ENCODE data around the gene ECHS1. TPM values are rescaled to one million over a fixed set of nuclear protein-coding genes. Genes with fewer than 3 reads are reported as not detected.
"Not testable (repeated sequence)": the region's sequence is repeated elsewhere in the genome, so short reads cannot be mapped to it uniquely, and the experiment has no call there.

ECHS1 gene
- total RNA-seq, 1 experiment from 2014 or later, result 53.5 TPM

DNA sequence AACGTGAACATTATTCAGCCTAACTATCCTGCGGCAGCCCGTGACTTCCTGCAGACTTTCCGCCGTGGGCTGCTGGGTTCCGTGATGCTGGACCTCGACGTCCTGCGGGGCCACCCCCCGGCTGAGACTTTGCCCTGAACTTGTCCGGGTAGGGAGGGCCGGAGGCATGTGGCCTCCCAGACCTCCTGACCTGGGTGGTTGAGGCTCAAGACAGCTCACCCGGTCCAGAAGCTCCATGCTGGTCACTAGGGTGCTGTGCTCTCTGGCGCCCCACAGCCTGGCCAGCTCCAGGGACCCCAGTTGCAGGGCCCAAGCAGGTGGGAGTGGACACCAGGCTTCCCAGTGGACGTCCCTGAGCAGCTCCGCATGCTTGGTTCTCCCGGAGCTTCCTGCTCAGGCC lies 46.9 kb upstream of the ECHS1 start:
- Mint-ChIP-seq H3K4me3 (ENCODE audit: low read depth, unreplicated experiment) (no peak overlapping the region), H3K27me3 (ENCODE audit: unreplicated experiment) (no peaks in the 10 kb centered on the region), H3K4me1 (ENCODE audit: low read depth, unreplicated experiment) (no peaks in the 10 kb centered on the region), H3K36me3 (ENCODE audit: insufficient read depth, unreplicated experiment) (peaks cover 14% of the 10 kb centered on the region), H3K9me3 (ENCODE audit: low read depth, unreplicated experiment) (no peaks in the 10 kb centered on the region), H3K27ac (ENCODE audit: unreplicated experiment) (no peak overlapping the region)
- intact Hi-C loops (cut with micrococcal nuclease; ENCODE audit: unreplicated experiment), result no loop called here
- DNase-seq, result no peak
- no TSS peak for BruUV-seq (replicated peaks)
- TF ChIP-seq, protein P1, sequence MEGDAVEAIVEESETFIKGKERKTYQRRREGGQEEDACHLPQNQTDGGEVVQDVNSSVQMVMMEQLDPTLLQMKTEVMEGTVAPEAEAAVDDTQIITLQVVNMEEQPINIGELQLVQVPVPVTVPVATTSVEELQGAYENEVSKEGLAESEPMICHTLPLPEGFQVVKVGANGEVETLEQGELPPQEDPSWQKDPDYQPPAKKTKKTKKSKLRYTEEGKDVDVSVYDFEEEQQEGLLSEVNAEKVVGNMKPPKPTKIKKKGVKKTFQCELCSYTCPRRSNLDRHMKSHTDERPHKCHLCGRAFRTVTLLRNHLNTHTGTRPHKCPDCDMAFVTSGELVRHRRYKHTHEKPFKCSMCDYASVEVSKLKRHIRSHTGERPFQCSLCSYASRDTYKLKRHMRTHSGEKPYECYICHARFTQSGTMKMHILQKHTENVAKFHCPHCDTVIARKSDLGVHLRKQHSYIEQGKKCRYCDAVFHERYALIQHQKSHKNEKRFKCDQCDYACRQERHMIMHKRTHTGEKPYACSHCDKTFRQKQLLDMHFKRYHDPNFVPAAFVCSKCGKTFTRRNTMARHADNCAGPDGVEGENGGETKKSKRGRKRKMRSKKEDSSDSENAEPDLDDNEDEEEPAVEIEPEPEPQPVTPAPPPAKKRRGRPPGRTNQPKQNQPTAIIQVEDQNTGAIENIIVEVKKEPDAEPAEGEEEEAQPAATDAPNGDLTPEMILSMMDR (IDR thresholded peaks at IDR 0.05; ENCODE audit: unreplicated experiment), result no peak
- CTCF ChIA-PET, result no interaction called here

DNA sequence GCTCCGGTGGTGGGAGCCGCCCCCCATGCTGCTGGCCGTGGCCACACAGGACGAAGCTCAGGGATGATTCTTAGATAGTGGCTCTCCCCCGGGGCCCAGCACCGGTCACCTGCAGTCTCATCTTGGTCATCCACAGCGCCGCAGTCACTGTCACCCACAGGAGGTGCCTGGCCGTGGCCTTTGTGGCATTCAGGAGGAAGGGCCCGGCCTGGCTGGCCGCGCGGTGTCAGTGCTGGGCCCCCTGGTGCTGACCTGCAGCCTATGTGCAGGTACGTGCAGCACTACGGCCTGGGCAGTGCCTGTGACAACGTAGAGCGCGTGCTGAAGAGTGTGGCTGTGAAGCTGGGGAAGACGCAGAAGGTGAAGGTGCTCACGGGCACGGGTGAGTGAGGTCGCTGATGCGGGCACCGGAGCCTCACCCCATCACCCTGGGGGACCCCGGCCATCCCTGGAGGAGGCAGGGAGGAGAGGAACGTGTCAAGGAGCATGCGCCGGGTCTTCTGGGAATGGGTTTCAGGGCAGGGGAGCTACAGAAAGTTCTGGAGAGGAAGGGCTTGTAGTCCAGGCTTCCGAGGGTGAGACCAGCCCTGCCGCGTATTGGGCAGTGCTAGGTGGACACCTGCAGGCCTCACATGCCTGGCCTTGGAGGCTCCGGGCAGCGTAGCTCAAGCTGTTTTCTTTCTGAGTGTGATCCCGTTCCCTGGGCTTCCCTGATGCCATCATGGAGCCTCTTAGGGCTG lies 46.2 kb upstream of the ECHS1 start:
- no peak overlapping the region for H3K27ac Mint-ChIP-seq (ENCODE audit: unreplicated experiment)
- H3K36me3 Mint-ChIP-seq (ENCODE audit: insufficient read depth, unreplicated experiment), result peaks cover 14% of the 10 kb centered on the region
- no peaks in the 10 kb centered on the region for H3K9me3 Mint-ChIP-seq (ENCODE audit: low read depth, unreplicated experiment)
- no TSS peak for BruUV-seq (replicated peaks)
- no peaks in the 10 kb centered on the region for H3K4me1 Mint-ChIP-seq (ENCODE audit: low read depth, unreplicated experiment)
- no peak overlapping the region for H3K4me3 Mint-ChIP-seq (ENCODE audit: low read depth, unreplicated experiment)
- intact Hi-C loops (cut with micrococcal nuclease; ENCODE audit: unreplicated experiment), result no loop called here
- TF ChIP-seq, protein P1 (IDR thresholded peaks at IDR 0.05; ENCODE audit: unreplicated experiment), result no peak
- CTCF ChIA-PET, result no interaction called here
- no peaks in the 10 kb centered on the region for H3K27me3 Mint-ChIP-seq (ENCODE audit: unreplicated experiment)
- no peak for DNase-seq

DNA sequence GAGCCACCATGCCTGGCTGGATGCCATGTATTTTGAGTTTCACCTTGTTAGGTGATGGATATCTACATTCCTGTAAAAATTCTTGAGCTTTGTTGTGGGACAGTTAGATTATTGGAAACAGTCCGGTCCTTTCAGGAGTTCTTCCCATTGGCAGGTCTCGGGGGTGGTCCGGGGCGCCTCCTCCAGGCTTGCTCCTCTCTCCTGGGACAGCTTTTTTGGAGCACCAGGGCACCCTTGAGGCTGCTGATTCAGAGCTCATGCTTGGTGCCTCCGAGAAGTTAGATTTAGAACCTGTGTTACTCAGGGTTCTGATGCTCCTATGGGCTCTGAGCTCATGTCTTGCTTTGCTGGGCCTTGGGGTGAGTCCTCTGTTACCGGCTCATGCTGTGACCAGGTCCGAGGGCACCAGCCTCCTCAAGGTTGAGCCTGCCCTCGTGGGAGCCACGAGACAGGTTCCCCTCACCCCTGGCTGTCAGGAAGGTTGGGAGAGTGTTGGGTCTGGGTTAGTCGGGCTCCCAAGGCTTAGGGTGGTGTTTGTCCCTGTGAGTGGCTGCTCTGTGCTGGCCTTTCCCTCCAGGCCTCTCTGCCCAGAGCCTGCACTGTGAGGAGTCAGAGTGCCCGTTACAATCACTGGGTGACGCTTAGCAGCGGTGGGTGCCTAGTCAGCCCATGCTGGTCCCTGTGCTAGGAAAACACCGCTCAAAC lies 45.3 kb upstream of the ECHS1 start:
- Mint-ChIP-seq H3K27me3 (ENCODE audit: unreplicated experiment) (no peaks in the 10 kb centered on the region), H3K36me3 (ENCODE audit: insufficient read depth, unreplicated experiment) (peaks cover 15% of the 10 kb centered on the region), H3K4me1 (ENCODE audit: low read depth, unreplicated experiment) (no peaks in the 10 kb centered on the region), H3K9me3 (ENCODE audit: low read depth, unreplicated experiment) (no peaks in the 10 kb centered on the region), H3K27ac (ENCODE audit: unreplicated experiment) (no peak overlapping the region), H3K4me3 (ENCODE audit: low read depth, unreplicated experiment) (no peak overlapping the region)
- CTCF ChIA-PET, result no interaction called here
- intact Hi-C loops (cut with micrococcal nuclease; ENCODE audit: unreplicated experiment), result no loop called here
- no peak for DNase-seq
- TF ChIP-seq, protein P1 (IDR thresholded peaks at IDR 0.05; ENCODE audit: unreplicated experiment), result no peak
- BruUV-seq (replicated peaks), result no TSS peak

DNA sequence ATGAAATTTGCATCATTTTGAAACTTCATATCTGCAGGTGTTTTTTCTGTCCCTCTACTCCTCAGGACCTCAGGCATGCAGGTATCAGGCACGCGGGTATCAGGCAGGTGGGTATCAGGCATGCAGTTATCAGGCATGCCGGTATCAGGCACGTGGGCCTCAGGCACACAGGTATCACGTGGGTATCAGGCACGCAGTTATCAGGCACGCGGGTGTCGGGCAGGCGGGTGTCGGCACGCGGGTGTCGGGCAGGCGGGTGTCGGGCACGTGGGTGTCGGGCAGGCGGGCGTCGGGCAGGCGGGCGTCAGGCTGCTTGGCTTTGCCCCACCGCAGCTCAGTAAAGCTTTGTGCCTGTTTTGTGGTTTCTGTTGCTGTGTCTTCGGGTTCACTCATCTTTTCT lies 42.6 kb upstream of the ECHS1 start:
- H3K27me3 Mint-ChIP-seq (ENCODE audit: unreplicated experiment), result no peaks in the 10 kb centered on the region
- DNase-seq, result no peak

DNA sequence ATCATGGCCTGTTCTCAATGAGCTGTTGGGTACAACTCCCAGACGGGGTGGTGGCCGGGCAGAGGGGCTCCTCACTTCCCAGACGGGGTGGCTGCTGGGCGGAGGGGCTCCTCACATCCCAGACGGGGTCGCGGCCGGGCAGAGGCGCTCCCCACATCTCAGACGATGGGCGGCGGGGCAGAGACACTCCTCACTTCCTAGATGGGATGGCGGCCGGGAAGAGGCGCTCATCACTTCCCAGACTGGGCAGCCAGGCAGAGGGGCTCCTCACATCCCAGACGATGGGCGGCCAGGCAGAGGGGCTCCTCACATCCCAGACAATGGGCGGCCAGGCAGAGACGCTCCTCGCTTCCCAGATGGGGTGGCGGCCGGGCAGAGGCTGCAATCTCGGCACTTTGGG lies 41.2 kb upstream of the ECHS1 start:
- intact Hi-C loops (cut with micrococcal nuclease; ENCODE audit: unreplicated experiment); CTCF ChIA-PET; H3K27ac Mint-ChIP-seq (ENCODE audit: unreplicated experiment); H3K4me1 Mint-ChIP-seq (ENCODE audit: low read depth, unreplicated experiment); DNase-seq; H3K4me3 Mint-ChIP-seq (ENCODE audit: low read depth, unreplicated experiment); BruUV-seq (replicated peaks); H3K27me3 Mint-ChIP-seq (ENCODE audit: unreplicated experiment); H3K9me3 Mint-ChIP-seq (ENCODE audit: low read depth, unreplicated experiment): not testable (repeated sequence)
- H3K36me3 Mint-ChIP-seq (ENCODE audit: insufficient read depth, unreplicated experiment), result peaks cover 16% of the 10 kb centered on the region

More for the DNA sequence above, 42.6 kb upstream of the ECHS1 start:
- no peak overlapping the region for H3K4me3 Mint-ChIP-seq (ENCODE audit: low read depth, unreplicated experiment)
- TF ChIP-seq, protein P1 (IDR thresholded peaks at IDR 0.05; ENCODE audit: unreplicated experiment), result no peak
- CTCF ChIA-PET, result no interaction called here
- peaks cover 8% of the 10 kb centered on the region for H3K9me3 Mint-ChIP-seq (ENCODE audit: low read depth, unreplicated experiment)
- BruUV-seq (replicated peaks), result no TSS peak
- H3K27ac Mint-ChIP-seq (ENCODE audit: unreplicated experiment), result no peak overlapping the region
- peaks cover 15% of the 10 kb centered on the region for H3K36me3 Mint-ChIP-seq (ENCODE audit: insufficient read depth, unreplicated experiment)
- intact Hi-C loops (cut with micrococcal nuclease; ENCODE audit: unreplicated experiment), result no loop called here
- no peaks in the 10 kb centered on the region for H3K4me1 Mint-ChIP-seq (ENCODE audit: low read depth, unreplicated experiment)
